Right atrium auricular region (tissue), 2 donors: Measurements from ENCODE around the gene PXK. TPM values are rescaled to one million over a fixed set of nuclear protein-coding genes. Genes with fewer than 3 reads are reported as not detected.

ENCODE experiments used
- DNase-seq: peaks from one replicate; pipeline ENCODE4 v3.0.0-alpha.2; 2019; ENCODE audit warnings: low spot score
- H3K27ac ChIP-seq, 2 donors: fragments of 200-600 bp; sonication (generic); 1 replicate in 1 of 2; 2 replicates in 1 of 2; pipeline ENCODE4 v1.5.1; 2016 to 2019
- H3K27me3 ChIP-seq, 2 donors: fragments of 200-600 bp; sonication (generic); one replicate each; pipeline versions ENCODE4 v1.5.1 to v1.6.0; 2017 to 2019
- H3K36me3 ChIP-seq: fragments of 200-600 bp; sonication (generic); one replicate; pipeline ENCODE4 v1.5.1; 2016
- H3K4me1 ChIP-seq, 2 donors: fragments of 200-600 bp; sonication (generic); one replicate each; pipeline versions ENCODE4 v1.5.1 to v1.6.0; 2017 to 2019
- H3K4me3 ChIP-seq, 2 donors: fragments of 200-600 bp; sonication (generic); 1 replicate in 1 of 2; 2 replicates in 1 of 2; pipeline ENCODE4 v1.5.1; 2017 to 2019; ENCODE audit warnings: mild to moderate bottlenecking in 1 of 2, moderate library complexity in 1 of 2
- H3K9me3 ChIP-seq, 2 donors: fragments of 200-600 bp; sonication (generic); one replicate each; pipeline ENCODE4 v1.5.1; 2019
- total RNA-seq, 2 donors: library from RNA; depleted of rRNA; stranded (reverse); fragments of >200 nt; gene quantifications; one replicate each; pipeline ENCODE4 v1.1.0, GENCODE V29; 2016
- TF ChIP-seq, protein P1 (sequence below), 2 donors: fragments of 200-600 bp; sonication (generic); IDR thresholded peaks; one replicate each; pipeline ENCODE4 v1.5.1; 2019; ENCODE audit warnings: antibody characterized with exemption in 2 of 2

PXK gene
- total RNA-seq, 2 donors from 2014 or later: 18.3 to 22.5 TPM

DNA sequence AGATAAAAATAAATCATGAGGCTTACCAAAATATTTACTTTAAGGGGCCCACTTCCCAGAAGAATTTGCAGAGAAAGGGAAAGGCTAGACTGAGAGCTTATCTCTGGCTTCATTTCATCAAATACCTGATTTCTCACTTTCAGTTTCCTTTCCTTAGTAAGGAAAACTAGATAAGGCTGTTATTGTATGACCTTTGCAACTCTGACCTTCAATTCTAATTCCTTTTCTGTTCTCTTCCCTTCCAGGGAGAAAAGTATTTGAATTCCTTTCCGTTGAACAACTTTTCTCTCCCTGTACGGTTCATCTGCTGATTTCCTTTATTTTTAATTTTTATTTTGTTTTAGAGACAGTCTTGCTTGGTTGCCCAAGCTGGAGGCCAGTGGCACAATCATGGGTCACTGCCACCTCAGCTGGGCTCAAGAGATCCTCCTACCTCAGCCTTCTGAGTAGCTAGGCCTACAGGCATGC is 7.1 kb upstream of the PXK start:
- TF ChIP-seq, protein P1, sequence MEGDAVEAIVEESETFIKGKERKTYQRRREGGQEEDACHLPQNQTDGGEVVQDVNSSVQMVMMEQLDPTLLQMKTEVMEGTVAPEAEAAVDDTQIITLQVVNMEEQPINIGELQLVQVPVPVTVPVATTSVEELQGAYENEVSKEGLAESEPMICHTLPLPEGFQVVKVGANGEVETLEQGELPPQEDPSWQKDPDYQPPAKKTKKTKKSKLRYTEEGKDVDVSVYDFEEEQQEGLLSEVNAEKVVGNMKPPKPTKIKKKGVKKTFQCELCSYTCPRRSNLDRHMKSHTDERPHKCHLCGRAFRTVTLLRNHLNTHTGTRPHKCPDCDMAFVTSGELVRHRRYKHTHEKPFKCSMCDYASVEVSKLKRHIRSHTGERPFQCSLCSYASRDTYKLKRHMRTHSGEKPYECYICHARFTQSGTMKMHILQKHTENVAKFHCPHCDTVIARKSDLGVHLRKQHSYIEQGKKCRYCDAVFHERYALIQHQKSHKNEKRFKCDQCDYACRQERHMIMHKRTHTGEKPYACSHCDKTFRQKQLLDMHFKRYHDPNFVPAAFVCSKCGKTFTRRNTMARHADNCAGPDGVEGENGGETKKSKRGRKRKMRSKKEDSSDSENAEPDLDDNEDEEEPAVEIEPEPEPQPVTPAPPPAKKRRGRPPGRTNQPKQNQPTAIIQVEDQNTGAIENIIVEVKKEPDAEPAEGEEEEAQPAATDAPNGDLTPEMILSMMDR (IDR thresholded peaks at IDR 0.05): no peak
- Histone ChIP-seq H3K36me3 (no peaks in the 10 kb centered on the region), H3K9me3 (no peaks in the 10 kb centered on the region), H3K27me3 (no peaks in the 10 kb centered on the region), H3K4me3 (no peak overlapping the region), H3K4me1 (peaks cover 0 to 10% of the 10 kb centered on the region in 2 donors), H3K27ac (peak overlapping the region; percentile 23 to 30)
- DNase-seq: no peak

DNA sequence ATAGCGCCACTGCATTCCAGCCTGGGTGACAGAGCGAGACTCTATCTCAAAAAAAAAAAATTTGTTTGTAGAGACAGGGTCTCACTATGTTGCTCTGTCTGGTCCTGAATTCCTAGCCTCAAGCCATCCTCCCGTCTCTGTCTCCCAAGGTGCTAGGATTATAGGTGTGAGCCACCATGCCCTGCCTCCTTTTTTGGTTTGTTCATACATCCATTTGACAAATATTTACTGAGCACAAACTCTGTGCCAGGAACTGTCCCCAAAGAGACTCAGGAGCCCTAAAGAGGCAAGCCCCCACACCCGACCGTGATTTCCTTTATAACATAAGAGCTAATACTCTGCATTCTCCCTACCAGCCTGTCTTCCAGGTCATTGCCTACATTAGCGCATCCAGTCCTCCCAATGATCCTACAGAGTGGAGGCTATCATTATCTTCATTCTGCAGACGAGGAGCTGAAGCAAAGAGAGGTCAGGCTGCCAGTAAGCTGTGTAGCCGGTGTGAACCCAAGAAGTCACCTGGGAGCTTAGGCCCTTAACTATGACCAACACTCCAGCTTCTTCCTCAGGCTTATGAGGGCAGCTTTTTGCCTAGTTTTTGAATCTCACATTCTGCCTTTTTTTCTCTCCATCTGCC is 6.3 kb upstream of the PXK start:
- H3K4me3 ChIP-seq: no peak overlapping the region
- no peaks in the 10 kb centered on the region for H3K27me3 ChIP-seq
- DNase-seq: no peak
- H3K27ac ChIP-seq: no peak overlapping the region
- no peaks in the 10 kb centered on the region for H3K9me3 ChIP-seq
- TF ChIP-seq, protein P1 (IDR thresholded peaks at IDR 0.05): no peak
- H3K4me1 ChIP-seq: peaks cover 0 to 10% of the 10 kb centered on the region in 2 donors
- no peaks in the 10 kb centered on the region for H3K36me3 ChIP-seq

DNA sequence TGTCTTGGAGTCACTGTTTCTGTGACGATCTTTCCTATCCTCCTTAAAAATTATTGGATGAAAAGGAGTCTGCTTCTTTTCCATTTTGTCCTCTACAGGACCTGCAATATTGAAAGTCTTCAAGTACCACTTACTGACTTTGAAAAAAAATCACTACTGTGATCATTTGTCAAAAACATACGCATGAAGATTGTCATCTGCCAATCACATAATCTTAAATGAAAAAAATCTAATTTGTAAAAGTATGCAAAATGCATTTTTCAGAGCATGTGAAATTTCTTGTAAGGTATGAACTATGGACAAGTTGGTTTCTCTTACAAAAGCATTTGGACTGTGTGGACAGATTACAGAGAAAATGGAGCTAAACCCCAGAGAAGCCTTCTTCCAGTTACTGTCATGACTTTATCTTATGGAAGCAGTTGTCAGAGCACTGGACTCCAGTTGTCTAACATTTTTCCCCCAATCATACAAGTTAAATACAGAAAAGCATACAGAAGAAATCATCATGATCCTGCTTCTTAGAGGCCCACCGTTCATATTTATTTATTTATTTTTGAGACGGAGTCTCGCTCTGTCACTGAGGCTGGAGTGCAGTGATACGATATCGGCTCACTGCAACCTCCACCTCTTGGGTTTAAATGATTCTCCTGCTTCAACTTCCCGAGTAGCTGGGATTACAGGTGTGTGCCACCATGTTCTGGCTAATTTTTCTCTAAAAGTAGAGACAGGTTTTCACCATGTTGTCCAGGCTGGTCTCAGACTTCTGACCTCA is 3.4 kb upstream of the PXK start:
- H3K36me3 ChIP-seq: no peaks in the 10 kb centered on the region
- H3K27ac ChIP-seq: no peak overlapping the region
- peaks cover 0 to 27% of the 10 kb centered on the region in 2 donors for H3K4me1 ChIP-seq
- DNase-seq: no peak
- no peaks in the 10 kb centered on the region for H3K27me3 ChIP-seq
- H3K9me3 ChIP-seq: no peaks in the 10 kb centered on the region
- TF ChIP-seq, protein P1 (IDR thresholded peaks at IDR 0.05): no peak
- H3K4me3 ChIP-seq: no peak overlapping the region

DNA sequence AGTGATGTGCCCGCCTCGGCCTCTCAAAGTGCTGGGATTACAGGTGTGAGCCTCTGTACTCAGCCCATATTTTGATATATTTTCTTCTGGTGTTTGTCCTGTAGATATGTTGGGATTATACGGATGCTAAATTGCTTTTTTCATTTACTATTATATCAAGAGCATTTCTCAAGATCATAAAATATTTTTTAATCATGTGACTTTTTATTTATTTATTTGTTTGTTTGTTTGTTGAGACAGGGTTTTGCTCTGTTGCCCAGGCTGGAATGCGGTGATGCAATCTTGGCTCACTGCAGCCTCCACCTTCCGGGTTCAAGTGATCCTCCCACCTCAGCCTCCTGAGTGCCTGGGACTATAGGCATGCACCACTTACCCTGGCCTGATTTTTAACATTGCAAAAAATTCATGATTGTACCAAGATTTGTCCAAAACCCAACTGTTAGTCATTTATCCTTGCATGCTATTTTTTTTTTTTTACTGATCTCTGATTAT is 2.7 kb upstream of the PXK start:
- H3K4me1 ChIP-seq: peaks cover 0 to 31% of the 10 kb centered on the region in 2 donors
- no peaks in the 10 kb centered on the region for H3K9me3 ChIP-seq
- H3K27ac ChIP-seq: no peak overlapping the region
- no peak overlapping the region for H3K4me3 ChIP-seq
- DNase-seq: no peak
- TF ChIP-seq, protein P1 (IDR thresholded peaks at IDR 0.05): no peak
- no peaks in the 10 kb centered on the region for H3K36me3 ChIP-seq
- no peaks in the 10 kb centered on the region for H3K27me3 ChIP-seq

DNA sequence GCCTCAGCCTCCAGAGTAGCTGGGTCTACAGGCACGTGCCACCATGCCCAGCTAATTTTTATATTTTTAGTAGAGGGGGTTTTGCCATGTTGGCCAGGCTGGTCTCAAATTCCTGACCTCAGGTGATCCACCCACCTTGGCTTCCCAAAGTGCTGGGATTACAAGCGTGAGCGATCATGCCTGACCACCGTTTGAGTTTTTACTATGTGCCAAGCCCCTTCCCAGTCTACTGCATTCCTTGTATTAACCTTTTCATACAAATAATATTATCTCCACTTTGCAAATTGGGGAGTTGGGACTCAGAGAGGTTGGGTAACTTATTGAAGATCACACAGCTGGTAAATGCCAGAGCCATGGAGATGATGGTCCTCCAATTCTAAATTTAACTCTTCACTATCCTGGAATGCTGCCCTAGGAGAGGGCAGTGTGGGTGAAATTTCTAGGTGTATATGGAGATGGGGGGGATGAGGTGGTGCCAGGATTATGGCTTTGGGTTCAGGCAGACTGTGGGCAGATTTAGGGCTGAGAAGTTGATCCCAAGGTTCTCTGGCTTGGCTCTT is 1.0 kb upstream of the PXK start:
- DNase-seq: no peak
- TF ChIP-seq, protein P1 (IDR thresholded peaks at IDR 0.05): no peak
- Histone ChIP-seq H3K9me3 (no peaks in the 10 kb centered on the region), H3K36me3 (no peaks in the 10 kb centered on the region), H3K27ac (no peak overlapping the region), H3K4me3 (no peak overlapping the region), H3K27me3 (no peaks in the 10 kb centered on the region), H3K4me1 (peaks cover 0 to 22% of the 10 kb centered on the region in 2 donors)
